ENCODE data around the gene ASNSD1.
"Not testable (repeated sequence)": the region's sequence is repeated elsewhere in the genome, so short reads cannot be mapped to it uniquely, and the experiment has no call there.

ASNSD1 gene

GRCh38 chr2:189696223-189696622, 35.0 kb downstream of the ASNSD1 start:
- no peak for DNase-seq

GRCh38 chr2:189698020-189698887, 37.0 kb downstream of the ASNSD1 start:
- peak; percentile 64 for DNase-seq

- DNase-seq, result no peak
Observed at GRCh38 chr2:189700681-189701080, 39.4 kb downstream of the ASNSD1 start.

- DNase-seq, result no peak
Observed at GRCh38 chr2:189702071-189702470, 40.8 kb downstream of the ASNSD1 start.

- DNase-seq, result peak; percentile 19
Observed at GRCh38 chr2:189709501-189710221, 48.4 kb downstream of the ASNSD1 start.

- DNase-seq, result not testable (repeated sequence)
Observed at GRCh38 chr2:189717593-189717992, 56.3 kb downstream of the ASNSD1 start.

GRCh38 chr2:189719571-189719970, 58.3 kb downstream of the ASNSD1 start:
- DNase-seq, result no peak

Data from midbrain (tissue), 1 donor.